AG04449 (cell line): ENCODE data around the gene DUSP19.

ENCODE experiments used
- CTCF ChIA-PET: fragments of 350-600 bp; formaldehyde crosslinking; extraction: SDS; loops from one replicate; lab custom pipeline; 2021; ENCODE audit warnings: antibody characterized with exemption; lab: Yijun Ruan, JAX
- POLR2A ChIA-PET: fragments of 400-600, 350-600 bp; formaldehyde crosslinking; extraction: SDS; loops from one replicate; lab custom pipeline; 2020; ENCODE audit warnings: antibody characterized with exemption, inconsistent platforms; lab: Yijun Ruan, JAX
- DNase-seq: peaks from one replicate; pipeline ENCODE4 v3.0.0-alpha.2; 2010; ENCODE audit warnings: low read depth, low spot score
- H3K4me3 ChIP-seq: 2 replicates; pipeline ENCODE4 v1.5.1; 2011; ENCODE audit warnings: low read depth, mild to moderate bottlenecking, control low read depth, low read length
- CTCF ChIP-seq: IDR thresholded peaks from one replicate; pipeline ENCODE4 v1.5.1; 2011; ENCODE audit warnings: mild to moderate bottlenecking, moderate library complexity, low read length, control low read depth, inconsistent platforms; ENCODE audit not compliant: insufficient read depth; ENCODE audit errors: missing control alignments

Gene DUSP19

GRCh38 chr2:183091954-183092345 lies 13.4 kb downstream of the DUSP19 start:
- TF ChIP-seq CTCF = no peak
- ChIA-PET POLR2A (no interaction called here), CTCF (no interaction called here)
- no peak overlapping the region for H3K4me3 ChIP-seq
- no peak for DNase-seq

GRCh38 chr2:183093857-183094657 lies 15.5 kb downstream of the DUSP19 start:
- POLR2A ChIA-PET = no interaction called here
- no peak for DNase-seq
- CTCF ChIA-PET = interaction anchor here (1.0 to 1.6 kb wide), 4 partner anchors 16 to 310 kb away, joined by 3 to 4 read pairs (median 4); partner anchors contain the start of gene DUSP19
- TF ChIP-seq CTCF = no peak
- H3K4me3 ChIP-seq = no peak overlapping the region

- H3K4me3 ChIP-seq = no peak overlapping the region
- TF ChIP-seq CTCF = no peak
- CTCF ChIA-PET = no interaction called here
- POLR2A ChIA-PET = no interaction called here
- no peak for DNase-seq
Measured at GRCh38 chr2:183105402-183106134, 27.0 kb downstream of the DUSP19 start.

- ChIA-PET POLR2A (no interaction called here), CTCF (interaction anchor here (1.7 kb wide), 1 partner anchor 11 kb away, joined by 4 read pairs; the partner anchor contains the start of gene NUP35)
- no peak overlapping the region for H3K4me3 ChIP-seq
- TF ChIP-seq CTCF = no peak
- DNase-seq = no peak
Measured at GRCh38 chr2:183112577-183112976, 34.0 kb downstream of the DUSP19 start.

GRCh38 chr2:183113630-183114029 lies 35.1 kb downstream of the DUSP19 start:
- TF ChIP-seq CTCF = no peak
- ChIA-PET POLR2A (no interaction called here), CTCF (no interaction called here)
- no peak overlapping the region for H3K4me3 ChIP-seq
- no peak for DNase-seq

GRCh38 chr2:183117226-183117625 lies 38.7 kb downstream of the DUSP19 start:
- H3K4me3 ChIP-seq = no peak overlapping the region
- ChIA-PET POLR2A (no interaction called here), CTCF (no interaction called here)
- no peak for DNase-seq
- no peak for TF ChIP-seq CTCF
